SHP77 treated with DMSO at 0.1 percent for 48 hours (cell line): ENCODE measurements around the gene SEZ6L.

Experiments
- DNase-seq: peaks from one replicate; lab custom pipeline; 2025; lab: John Stamatoyannopoulos, UW

The SEZ6L gene

DNA sequence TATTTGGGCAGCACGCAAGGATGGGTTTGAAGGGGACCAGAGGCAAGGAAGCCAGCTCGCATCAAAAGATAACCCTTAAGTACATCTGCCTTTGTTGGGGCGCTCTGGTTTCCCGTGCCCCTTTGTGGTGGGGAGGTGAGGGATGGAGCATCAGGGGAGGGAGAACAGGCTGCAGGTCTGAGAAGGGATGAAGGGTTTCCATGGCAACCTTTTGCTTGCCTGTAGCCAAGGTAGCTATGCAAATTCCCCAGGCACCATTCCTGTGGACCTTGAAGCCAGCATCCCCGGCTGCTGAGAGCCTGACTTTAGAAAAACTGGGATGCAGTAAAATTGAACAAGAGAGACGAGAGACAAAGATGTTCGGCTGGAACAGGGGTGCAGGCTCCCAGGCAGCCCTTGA, 75.7 kb downstream of the SEZ6L start:
- no peak for DNase-seq

- DNase-seq: no peak
Observed at GRCh38 chr22:26246552-26246951, 77.3 kb downstream of the SEZ6L start.

DNA sequence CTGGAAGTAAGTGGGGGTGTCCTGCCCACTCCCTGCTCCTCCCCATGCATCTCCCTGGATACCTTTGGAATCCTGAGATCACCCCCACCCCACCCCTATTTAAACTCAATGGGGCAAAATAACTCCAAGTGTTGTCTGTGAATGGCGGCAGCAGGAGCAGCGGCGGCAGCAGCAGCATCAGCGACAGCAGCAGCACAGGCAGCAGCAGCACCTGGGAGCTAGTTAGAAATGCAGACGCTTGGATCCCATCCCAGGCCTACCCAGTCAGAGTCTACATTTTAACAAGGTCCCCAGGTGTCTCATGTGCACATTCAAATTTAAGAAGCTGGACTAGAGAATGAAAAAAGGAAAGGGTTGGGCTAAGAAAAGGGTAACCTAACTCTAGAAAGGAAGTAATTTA, 82.6 kb downstream of the SEZ6L start:
- no peak for DNase-seq

DNA sequence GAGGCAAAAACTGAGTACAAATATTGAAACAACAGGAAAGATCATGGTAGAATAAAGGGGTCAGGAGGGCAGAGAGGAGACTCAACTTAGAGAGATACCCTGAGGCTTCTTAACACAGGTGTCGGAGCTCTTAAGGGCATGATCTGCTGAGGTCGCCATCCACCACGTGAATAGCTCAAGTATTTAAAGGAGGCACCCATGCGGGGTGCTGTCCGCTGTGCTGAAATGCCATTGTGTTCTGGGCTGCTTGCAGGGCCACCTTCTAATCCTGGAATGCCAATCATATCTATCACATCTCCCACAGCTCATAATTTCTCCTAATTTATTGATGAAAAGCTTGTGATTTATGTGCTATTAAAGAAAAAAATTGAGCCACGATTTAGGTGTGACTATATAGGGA, 90.2 kb downstream of the SEZ6L start:
- no peak for DNase-seq

GRCh38 chr22:26264162-26264561, 94.9 kb downstream of the SEZ6L start:
- no peak for DNase-seq

DNA sequence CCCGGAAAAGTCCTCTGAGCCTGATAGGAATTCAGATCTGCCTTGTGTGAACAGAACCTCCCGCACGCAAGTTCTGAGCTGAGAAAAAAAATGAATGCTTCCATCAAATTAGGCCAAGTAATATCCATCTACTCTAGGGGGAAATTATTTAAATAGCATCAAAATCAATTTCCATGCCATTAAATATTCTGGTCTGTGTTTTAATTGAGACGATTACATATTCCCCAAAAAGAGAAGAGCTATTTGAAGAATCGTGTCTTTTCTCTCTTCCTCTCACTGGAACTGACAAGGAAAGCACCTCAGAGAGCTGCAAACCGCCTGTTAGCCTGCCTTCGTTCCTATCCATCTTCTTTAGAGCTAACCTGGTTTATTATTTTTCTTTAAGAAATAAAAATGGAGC, 96.0 kb downstream of the SEZ6L start:
- DNase-seq: no peak

- DNase-seq: no peak
Observed at GRCh38 chr22:26265909-26266308, 96.6 kb downstream of the SEZ6L start.

- no peak for DNase-seq
Observed at GRCh38 chr22:26267856-26268255, 98.6 kb downstream of the SEZ6L start.

GRCh38 chr22:26269572-26269971, 100.3 kb downstream of the SEZ6L start:
- no peak for DNase-seq

DNA sequence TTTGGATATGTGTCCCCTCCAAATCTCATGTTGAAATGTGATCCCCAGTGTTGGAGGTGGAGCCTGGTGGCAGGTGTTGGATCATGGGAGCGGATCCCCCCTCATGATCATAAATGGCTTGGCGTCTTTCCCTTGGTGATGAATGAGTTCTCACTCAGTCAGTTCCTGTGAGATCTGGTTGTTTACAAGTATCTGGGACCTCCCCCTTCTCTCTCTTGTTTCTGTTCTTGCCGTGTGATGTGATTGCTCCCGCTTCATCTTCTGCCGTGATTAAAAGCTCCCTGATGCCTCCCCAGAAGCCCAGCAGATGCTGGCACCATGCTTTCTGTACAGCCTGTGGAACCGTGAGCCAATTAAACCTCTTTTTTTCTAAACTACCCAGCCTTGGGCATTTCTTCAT, 102.2 kb downstream of the SEZ6L start:
- DNase-seq: no peak

GRCh38 chr22:26273011-26273675, 103.9 kb downstream of the SEZ6L start:
- DNase-seq: no peak

DNA sequence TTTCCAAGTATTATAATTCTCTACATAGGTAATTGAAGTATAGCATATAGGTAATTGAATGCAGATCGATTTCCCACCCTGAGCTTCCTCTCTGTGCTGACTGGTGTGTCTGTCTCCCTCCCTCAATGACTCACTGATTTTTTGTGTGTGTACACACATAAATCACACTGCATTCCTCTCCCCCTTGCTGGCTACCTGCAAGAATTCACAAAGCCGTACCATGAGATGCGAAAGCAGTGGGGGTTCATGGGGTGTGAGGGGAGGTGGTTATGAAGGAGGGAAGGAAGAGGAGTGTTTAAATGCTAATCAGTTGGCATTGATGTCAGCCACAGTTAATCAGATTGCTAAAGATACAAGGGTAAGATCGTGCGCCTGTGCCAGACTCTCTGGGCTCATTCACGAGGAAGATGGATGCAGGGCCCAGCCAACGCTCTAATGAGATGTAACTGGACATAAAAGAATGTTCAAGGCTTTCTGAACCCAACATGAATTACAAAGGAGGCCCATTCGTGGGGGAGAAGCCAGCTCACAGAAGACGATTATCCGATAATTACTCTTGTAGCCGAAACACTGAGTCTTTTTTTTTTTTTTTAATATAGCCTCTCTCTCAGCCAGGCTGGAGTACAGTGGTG, 107.4 kb downstream of the SEZ6L start:
- DNase-seq: no peak

GRCh38 chr22:26281941-26282340, 112.7 kb downstream of the SEZ6L start:
- DNase-seq: no peak

DNA sequence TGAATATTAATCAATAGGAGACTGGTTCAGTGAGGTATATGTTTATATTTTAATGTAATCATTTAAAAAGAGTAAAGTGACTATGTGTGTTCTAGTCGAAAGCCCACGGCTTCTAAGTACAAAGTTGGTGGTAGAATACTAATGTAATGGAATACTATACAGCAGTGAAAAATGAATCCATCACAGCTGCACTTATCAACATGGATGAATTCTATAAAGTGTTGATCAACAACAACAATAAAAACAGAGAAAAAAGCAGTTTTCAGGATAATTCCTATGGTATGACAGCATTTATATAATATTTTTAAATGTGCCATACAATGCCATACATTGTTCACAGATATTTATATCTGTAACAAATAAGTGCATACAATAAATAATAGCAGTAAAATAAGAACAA, 114.1 kb downstream of the SEZ6L start:
- DNase-seq: no peak

DNA sequence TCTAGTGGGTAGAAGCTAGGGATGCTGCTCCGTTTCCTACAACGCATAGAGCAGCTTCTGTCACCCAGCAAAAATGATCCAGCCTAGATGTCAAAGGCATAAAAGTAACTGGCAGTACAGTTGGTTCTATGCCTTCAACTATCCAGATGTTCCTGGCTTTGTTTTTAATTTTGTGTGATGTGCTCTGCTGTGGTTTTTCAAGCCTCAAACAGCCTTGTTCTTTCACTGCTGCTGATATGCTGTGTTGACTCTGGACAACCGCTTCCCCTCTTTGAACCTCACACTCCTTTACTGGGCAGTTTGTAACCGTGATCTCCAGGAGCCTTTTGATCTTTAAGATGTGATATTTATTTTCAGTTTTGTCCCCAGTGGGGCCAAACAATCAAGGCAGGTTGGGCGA, 116.4 kb downstream of the SEZ6L start:
- DNase-seq: no peak

- DNase-seq: no peak
Observed at GRCh38 chr22:26286091-26286820, 117.0 kb downstream of the SEZ6L start.

GRCh38 chr22:26287382-26288225, 118.3 kb downstream of the SEZ6L start:
- no peak for DNase-seq

DNA sequence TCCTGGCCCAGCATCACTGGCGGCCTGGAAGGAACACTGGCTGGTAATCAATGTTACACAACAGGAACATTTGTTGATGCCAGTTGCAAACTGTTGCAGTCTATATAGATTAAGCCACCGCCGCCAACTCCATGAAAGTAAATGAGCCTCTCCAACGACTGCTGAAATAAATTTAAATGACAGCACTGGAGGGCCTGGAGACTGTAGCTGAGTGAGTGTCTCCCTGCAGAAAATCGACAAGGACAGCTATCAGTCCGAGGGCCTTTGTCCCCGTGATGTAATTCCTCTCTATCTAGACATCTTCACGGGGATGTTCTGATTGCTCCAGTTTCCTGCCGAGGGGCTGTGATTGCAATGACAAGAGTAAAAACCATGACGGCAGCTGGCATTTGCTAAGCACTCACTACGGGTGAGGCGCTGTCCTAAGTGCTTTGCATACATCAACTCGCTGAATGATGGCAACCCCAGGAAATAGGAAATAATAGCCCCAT, 120.4 kb downstream of the SEZ6L start:
- DNase-seq: no peak

- DNase-seq: no peak
Observed at GRCh38 chr22:26291940-26292666, 122.8 kb downstream of the SEZ6L start.

GRCh38 chr22:26292667-26292995, 123.4 kb downstream of the SEZ6L start:
- DNase-seq: no peak

- DNase-seq: no peak
Observed at GRCh38 chr22:26295563-26296126, 126.4 kb downstream of the SEZ6L start.
